ENCODE results near the gene DHX30. TPM values are rescaled to one million over a fixed set of nuclear protein-coding genes. Genes with fewer than 3 reads are reported as not detected.

DHX30 gene
- total and polyA plus RNA-seq, 2 of the 8 experiments (the other 6 are each of a cell fraction or from before 2014, with no cell fraction given) = 82.4 to 97.9 TPM

- no peak overlapping the region for H3K4me3 ChIP-seq (ENCODE audit: extremely low read depth in 1 of 4, insufficient read depth in 2 of 4, low read depth in 3 of 4, low read length in 4 of 4)
- 85% methylated on average over 4 of the region's 4 CpGs; no CpG with 5 or more reads in 1 of the 2 experiments for WGBS, 2 experiments (ENCODE audit: extremely low coverage in 1 of 2, insufficient coverage in 1 of 2, insufficient read length in 1 of 2, insufficient replicate concordance in 2 of 2, low coverage in 1 of 2, low lambda C conversion rate in 2 of 2, missing lambda C conversion rate in 1 of 2)
- no peak overlapping the region for H3K4ac ChIP-seq (replicated peaks; ENCODE audit: insufficient read length, low read depth, low read length)
- H4K8ac ChIP-seq (ENCODE audit: extremely low read depth, insufficient read depth, low read length) = no peak overlapping the region
- no peak overlapping the region for H3K14ac ChIP-seq (ENCODE audit: insufficient read length)
- no peak overlapping the region for H4K91ac ChIP-seq (replicated peaks; ENCODE audit: insufficient read length, low read length)
- no peak overlapping the region for H3K27ac ChIP-seq (ENCODE audit: low read depth, low read length)
- CTCF ChIA-PET (ENCODE audit: partially characterized antibody) = no interaction called here
- H4K20me1 ChIP-seq (replicated peaks in 1 of 2; ENCODE audit: control insufficient read depth in 1 of 2, insufficient read depth in 2 of 2, low read length in 2 of 2) = peaks cover 8 to 18% of the 10 kb centered on the region in 2 experiments
- H3K27me3 ChIP-seq (replicated peaks in 1 of 4; ENCODE audit: control insufficient read depth in 3 of 4, extremely low read depth in 1 of 4, insufficient read depth in 3 of 4, low read length in 3 of 4) = no peaks in the 10 kb centered on the region
- H2AFZ ChIP-seq (ENCODE audit: low read length) = no peak overlapping the region
- H3K9ac ChIP-seq (replicated peaks in 1 of 4; ENCODE audit: extremely low read depth in 1 of 4, low read depth in 3 of 4, low read length in 3 of 4) = no peak overlapping the region
- no peak overlapping the region for H2BK12ac ChIP-seq (ENCODE audit: low read depth, low read length)
- H3K23me2 ChIP-seq (ENCODE audit: low read depth, low read length) = no peaks in the 10 kb centered on the region
- H3K4me1 ChIP-seq (replicated peaks in 1 of 4; ENCODE audit: control insufficient read depth in 3 of 4, insufficient read depth in 4 of 4, low read length in 3 of 4) = no peaks in the 10 kb centered on the region
- peaks cover 4 to 47% (median 19%) of the 10 kb centered on the region in 4 experiments; a peak in 7 of 8 replicates for H3K36me3 ChIP-seq (ENCODE audit: control insufficient read depth in 2 of 4, insufficient read depth in 4 of 4, low read length in 3 of 4)
- no peak overlapping the region for H2BK15ac ChIP-seq (ENCODE audit: low read length)
- H3K23ac ChIP-seq (ENCODE audit: insufficient read length) = no peak overlapping the region
- H2BK5ac ChIP-seq (ENCODE audit: low read depth, low read length) = no peak overlapping the region
- H2BK120ac ChIP-seq (replicated peaks; ENCODE audit: low read depth, low read length) = no peak overlapping the region
- POLR2A ChIA-PET (ENCODE audit: partially characterized antibody) = interaction anchor here (1.0 kb wide), 1 partner anchor 18 kb away, joined by 3 read pairs; no protein-coding TSS in a partner anchor
- H2BK20ac ChIP-seq (ENCODE audit: low read length) = no peak overlapping the region
- H3K4me2 ChIP-seq (ENCODE audit: insufficient read depth in 1 of 2, low read depth in 2 of 2, low read length in 2 of 2) = no peak overlapping the region
- DNase-seq (ENCODE audit: low read depth in 1 of 2, low spot score in 2 of 2) = no peak
- H4K5ac ChIP-seq (ENCODE audit: insufficient read length, low read depth, low read length) = no peak overlapping the region
- no peaks in the 10 kb centered on the region for H3K9me3 ChIP-seq (ENCODE audit: insufficient read depth in 2 of 2, low read depth in 1 of 2, low read length in 1 of 2)
- peaks cover 30 to 93% of the 10 kb centered on the region in 2 experiments for H3K79me2 ChIP-seq (ENCODE audit: control insufficient read depth in 1 of 2, insufficient read depth in 2 of 2, low read length in 2 of 2)
- peaks cover 4% of the 10 kb centered on the region; the same call in 1 of the 2 replicates for H3K79me1 ChIP-seq (ENCODE audit: low read depth, low read length)
- no peak for FAIRE-seq
- H3K56ac ChIP-seq (replicated peaks; ENCODE audit: insufficient read length, low read depth, low read length) = no peak overlapping the region
- H2AK5ac ChIP-seq (ENCODE audit: low read depth, low read length) = no peak overlapping the region
- no peak overlapping the region for H3K18ac ChIP-seq (ENCODE audit: extremely low read depth, low read length)
- TF ChIP-seq BCL11A (IDR thresholded peaks at IDR 0.05; ENCODE audit: low read depth in 2 of 2, low read length in 2 of 2) (no peak), SIX5 (IDR thresholded peaks at IDR 0.05; ENCODE audit: low read depth, low read length) (no peak), FOSL1 (IDR thresholded peaks at IDR 0.05; ENCODE audit: insufficient read depth, low read depth, low read length) (no peak), SP4 (IDR thresholded peaks at IDR 0.05; ENCODE audit: low read length) (no peak), RNF2 (IDR thresholded peaks at IDR 0.05; ENCODE audit: borderline replicate concordance, low read depth, low read length, missing control alignments, poor library complexity, severe bottlenecking) (no peak), RBBP5 (IDR thresholded peaks at IDR 0.05; ENCODE audit: borderline replicate concordance, low read depth, low read length) (no peak), SIN3A (conservative IDR thresholded peaks at IDR 0.05 in 1 of 2, IDR thresholded peaks at IDR 0.05 in 1 of 2; ENCODE audit: low read depth in 1 of 2, low read length in 2 of 2) (no peak), TBP (IDR thresholded peaks at IDR 0.05; ENCODE audit: low read depth, low read length) (no peak), HDAC6 (IDR thresholded peaks at IDR 0.05; ENCODE audit: low read depth, low read length) (no peak), PHF8 (conservative IDR thresholded peaks at IDR 0.05; ENCODE audit: low read depth, low read length) (no peak), SUZ12 (IDR thresholded peaks at IDR 0.05; ENCODE audit: low read length) (no peak), JUND (IDR thresholded peaks at IDR 0.05; ENCODE audit: low read length) (no peak)
- TF ChIP-seq, protein P1, sequence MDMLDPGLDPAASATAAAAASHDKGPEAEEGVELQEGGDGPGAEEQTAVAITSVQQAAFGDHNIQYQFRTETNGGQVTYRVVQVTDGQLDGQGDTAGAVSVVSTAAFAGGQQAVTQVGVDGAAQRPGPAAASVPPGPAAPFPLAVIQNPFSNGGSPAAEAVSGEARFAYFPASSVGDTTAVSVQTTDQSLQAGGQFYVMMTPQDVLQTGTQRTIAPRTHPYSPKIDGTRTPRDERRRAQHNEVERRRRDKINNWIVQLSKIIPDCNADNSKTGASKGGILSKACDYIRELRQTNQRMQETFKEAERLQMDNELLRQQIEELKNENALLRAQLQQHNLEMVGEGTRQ (IDR thresholded peaks at IDR 0.05; ENCODE audit: low read length) = no peak
These were observed 40.7 kb upstream of the DHX30 start for GRCh38 chr3:47762233-47762632.
